ENCODE data around the gene LYVE1. TPM values are rescaled to one million over a fixed set of nuclear protein-coding genes. Genes with fewer than 3 reads are reported as not detected.

LYVE1 gene
- polyA plus RNA-seq, 2 of the 4 experiments (the other 2 are of a cell fraction) = 0.04 TPM; not detected in 1

DNA sequence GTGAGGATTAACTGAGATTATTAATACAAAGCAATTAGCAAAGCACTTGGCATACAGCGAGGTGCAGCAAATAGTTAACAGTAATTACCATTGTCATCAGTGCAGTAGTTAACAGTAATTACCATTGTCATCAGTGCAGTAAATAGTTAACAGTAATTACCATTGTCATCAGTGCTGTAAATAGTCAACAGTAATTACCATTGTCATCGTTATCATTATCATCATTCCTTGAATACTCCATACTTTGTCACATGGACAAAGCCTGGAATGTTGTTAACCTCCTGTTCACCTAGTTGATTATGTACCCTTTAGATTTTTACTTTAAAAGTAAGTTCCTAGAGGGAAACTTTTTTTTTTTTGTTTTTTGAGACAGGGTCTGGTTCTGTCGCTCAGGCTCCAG, 19.5 kb upstream of the LYVE1 start:
- no peaks in the 10 kb centered on the region for H3K4me1 ChIP-seq
- 75% methylated on average over 3 of the region's 3 CpGs for WGBS (ENCODE audit: missing lambda C conversion rate)
- no peak for FAIRE-seq
- no peak overlapping the region for H3K27ac ChIP-seq
- ChIA-PET POLR2A (no interaction called here), CTCF (interaction anchor here (0.9 to 1.4 kb wide), 2 partner anchors 147 to 182 kb away, joined by 3 read pairs; no protein-coding TSS in a partner anchor)
- H3K9me3 ChIP-seq = no peaks in the 10 kb centered on the region
- TF ChIP-seq TFCP2L1 (CRISPR knock-in tag; IDR thresholded peaks at IDR 0.05) (no peak), CEBPB (IDR thresholded peaks at IDR 0.05) (no peak), HOXB13 (CRISPR knock-in tag; IDR thresholded peaks at IDR 0.05; ENCODE audit: low read depth) (no peak), JUNB (IDR thresholded peaks at IDR 0.05) (no peak), CHD4 (IDR thresholded peaks at IDR 0.05; ENCODE audit: borderline replicate concordance) (no peak), CHD2 (IDR thresholded peaks at IDR 0.05; ENCODE audit: low read length, partially characterized antibody) (no peak), RAD21 (conservative IDR thresholded peaks at IDR 0.05 in 1 of 2, IDR thresholded peaks at IDR 0.05 in 1 of 2) (no peak), HOXA7 (CRISPR knock-in tag; IDR thresholded peaks at IDR 0.05) (no peak), GATA3 (IDR thresholded peaks at IDR 0.05; ENCODE audit: borderline replicate concordance) (no peak), CBX8 (IDR thresholded peaks at IDR 0.05) (no peak), EHF (CRISPR knock-in tag; IDR thresholded peaks at IDR 0.05) (no peak)
- TF ChIP-seq, protein P1, sequence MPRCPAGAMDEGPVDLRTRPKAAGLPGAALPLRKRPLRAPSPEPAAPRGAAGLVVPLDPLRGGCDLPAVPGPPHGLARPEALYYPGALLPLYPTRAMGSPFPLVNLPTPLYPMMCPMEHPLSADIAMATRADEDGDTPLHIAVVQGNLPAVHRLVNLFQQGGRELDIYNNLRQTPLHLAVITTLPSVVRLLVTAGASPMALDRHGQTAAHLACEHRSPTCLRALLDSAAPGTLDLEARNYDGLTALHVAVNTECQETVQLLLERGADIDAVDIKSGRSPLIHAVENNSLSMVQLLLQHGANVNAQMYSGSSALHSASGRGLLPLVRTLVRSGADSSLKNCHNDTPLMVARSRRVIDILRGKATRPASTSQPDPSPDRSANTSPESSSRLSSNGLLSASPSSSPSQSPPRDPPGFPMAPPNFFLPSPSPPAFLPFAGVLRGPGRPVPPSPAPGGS (IDR thresholded peaks at IDR 0.05) = no peak
- TF ChIP-seq, protein P2, sequence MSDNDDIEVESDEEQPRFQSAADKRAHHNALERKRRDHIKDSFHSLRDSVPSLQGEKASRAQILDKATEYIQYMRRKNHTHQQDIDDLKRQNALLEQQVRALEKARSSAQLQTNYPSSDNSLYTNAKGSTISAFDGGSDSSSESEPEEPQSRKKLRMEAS (IDR thresholded peaks at IDR 0.05) = no peak
- TF ChIP-seq, protein P3, sequence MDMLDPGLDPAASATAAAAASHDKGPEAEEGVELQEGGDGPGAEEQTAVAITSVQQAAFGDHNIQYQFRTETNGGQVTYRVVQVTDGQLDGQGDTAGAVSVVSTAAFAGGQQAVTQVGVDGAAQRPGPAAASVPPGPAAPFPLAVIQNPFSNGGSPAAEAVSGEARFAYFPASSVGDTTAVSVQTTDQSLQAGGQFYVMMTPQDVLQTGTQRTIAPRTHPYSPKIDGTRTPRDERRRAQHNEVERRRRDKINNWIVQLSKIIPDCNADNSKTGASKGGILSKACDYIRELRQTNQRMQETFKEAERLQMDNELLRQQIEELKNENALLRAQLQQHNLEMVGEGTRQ (IDR thresholded peaks at IDR 0.05) = no peak
- TF ChIP-seq, protein P4, sequence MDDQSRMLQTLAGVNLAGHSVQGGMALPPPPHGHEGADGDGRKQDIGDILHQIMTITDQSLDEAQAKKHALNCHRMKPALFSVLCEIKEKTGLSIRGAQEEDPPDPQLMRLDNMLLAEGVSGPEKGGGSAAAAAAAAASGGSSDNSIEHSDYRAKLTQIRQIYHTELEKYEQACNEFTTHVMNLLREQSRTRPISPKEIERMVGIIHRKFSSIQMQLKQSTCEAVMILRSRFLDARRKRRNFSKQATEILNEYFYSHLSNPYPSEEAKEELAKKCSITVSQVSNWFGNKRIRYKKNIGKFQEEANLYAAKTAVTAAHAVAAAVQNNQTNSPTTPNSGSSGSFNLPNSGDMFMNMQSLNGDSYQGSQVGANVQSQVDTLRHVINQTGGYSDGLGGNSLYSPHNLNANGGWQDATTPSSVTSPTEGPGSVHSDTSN (IDR thresholded peaks at IDR 0.05) = no peak
- H3K4me3 ChIP-seq = no peak overlapping the region
- H3K4me2 ChIP-seq = no peak overlapping the region
- ATAC-seq = no peak
- DNase-seq (ENCODE audit: low read depth in 1 of 2, low spot score in 1 of 2) = no peak

DNA sequence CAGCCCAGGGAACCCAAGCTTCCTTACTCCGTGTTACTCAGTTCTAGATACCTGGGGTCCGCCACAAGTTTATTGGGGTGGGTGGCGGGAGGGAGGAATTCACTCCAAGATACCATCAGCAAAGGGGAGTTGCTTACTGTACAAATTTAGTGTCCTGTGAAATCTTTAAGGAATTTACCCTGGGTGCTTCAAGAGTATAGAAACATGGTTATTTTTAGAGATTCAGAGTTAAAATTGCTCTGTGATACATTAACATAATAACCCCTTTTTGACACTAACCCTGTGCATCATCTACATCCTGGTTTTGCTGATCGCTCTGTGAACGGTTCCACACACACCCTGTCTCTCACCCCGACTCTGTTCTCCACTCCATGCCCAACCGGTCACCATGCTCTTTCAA, 18.9 kb upstream of the LYVE1 start:
- no peak overlapping the region for H3K4me3 ChIP-seq
- H3K27ac ChIP-seq = no peak overlapping the region
- no peak for DNase-seq (ENCODE audit: low read depth in 1 of 2, low spot score in 1 of 2)
- H3K4me1 ChIP-seq = no peaks in the 10 kb centered on the region
- ChIA-PET CTCF (interaction anchor here (0.7 to 1.7 kb wide), 4 partner anchors 12 to 181 kb away, joined by 3 to 4 read pairs (median 3); no protein-coding TSS in a partner anchor), POLR2A (no interaction called here)
- 82% methylated on average over 7 of the region's 7 CpGs for WGBS (ENCODE audit: missing lambda C conversion rate)
- H3K9me3 ChIP-seq = no peaks in the 10 kb centered on the region
- ATAC-seq = no peak
- H3K4me2 ChIP-seq = no peak overlapping the region
- TF ChIP-seq BHLHE40 (IDR thresholded peaks at IDR 0.05; ENCODE audit: low read depth, low read length) (no peak), RARB (CRISPR knock-in tag; IDR thresholded peaks at IDR 0.05) (no peak), NFE2L2 (conservative IDR thresholded peaks at IDR 0.05; ENCODE audit: low read length) (no peak), MAZ (IDR thresholded peaks at IDR 0.05; ENCODE audit: borderline replicate concordance, low read depth, low read length) (no peak), TP53 (CRISPR knock-in tag; IDR thresholded peaks at IDR 0.05) (no peak), HEYL (CRISPR knock-in tag; IDR thresholded peaks at IDR 0.05) (no peak)
- TF ChIP-seq, protein P5, sequence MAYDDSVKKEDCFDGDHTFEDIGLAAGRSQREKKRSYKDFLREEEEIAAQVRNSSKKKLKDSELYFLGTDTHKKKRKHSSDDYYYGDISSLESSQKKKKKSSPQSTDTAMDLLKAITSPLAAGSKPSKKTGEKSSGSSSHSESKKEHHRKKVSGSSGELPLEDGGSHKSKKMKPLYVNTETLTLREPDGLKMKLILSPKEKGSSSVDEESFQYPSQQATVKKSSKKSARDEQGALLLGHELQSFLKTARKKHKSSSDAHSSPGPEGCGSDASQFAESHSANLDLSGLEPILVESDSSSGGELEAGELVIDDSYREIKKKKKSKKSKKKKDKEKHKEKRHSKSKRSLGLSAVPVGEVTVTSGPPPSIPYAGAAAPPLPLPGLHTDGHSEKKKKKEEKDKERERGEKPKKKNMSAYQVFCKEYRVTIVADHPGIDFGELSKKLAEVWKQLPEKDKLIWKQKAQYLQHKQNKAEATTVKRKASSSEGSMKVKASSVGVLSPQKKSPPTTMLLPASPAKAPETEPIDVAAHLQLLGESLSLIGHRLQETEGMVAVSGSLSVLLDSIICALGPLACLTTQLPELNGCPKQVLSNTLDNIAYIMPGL (CRISPR knock-in tag; IDR thresholded peaks at IDR 0.05; ENCODE audit: borderline replicate concordance) = no peak
- FAIRE-seq = no peak
